Kidney (tissue), 14 donors: ENCODE data around the gene NLGN1. TPM values are rescaled to one million over a fixed set of nuclear protein-coding genes. Genes with fewer than 3 reads are reported as not detected.

Experiments
- DNase-seq, 5 donors: peaks; one replicate each; pipeline ENCODE4 v3.0.0-alpha.2; 2013 to 2020
- FAIRE-seq: peaks from 2 replicates; lab custom pipeline; 2012; peaks lifted over from hg19 to GRCh38; lab: Jason Lieb, UNC
- H3K27ac ChIP-seq, 2 donors: one replicate each; pipeline ENCODE4 v1.7.0; 2013; ENCODE audit warnings: low read depth in 2 of 2, low read length in 2 of 2, inconsistent platforms in 1 of 2
- H3K27me3 ChIP-seq: one replicate; pipeline ENCODE4 v1.7.1; 2013; ENCODE audit warnings: low read length, inconsistent platforms; ENCODE audit not compliant: control insufficient read depth, insufficient read depth
- H3K36me3 ChIP-seq, 3 donors: one replicate each; pipeline versions ENCODE4 v1.7.0 to v1.7.1; 2013; ENCODE audit warnings: low read length in 3 of 3, control low read depth in 1 of 3, inconsistent platforms in 1 of 3; ENCODE audit not compliant: insufficient read depth in 3 of 3, control insufficient read depth in 2 of 3
- H3K4me1 ChIP-seq, 3 donors: one replicate each; pipeline versions ENCODE4 v1.7.0 to v1.7.1; 2013; ENCODE audit warnings: low read length in 3 of 3, inconsistent platforms in 1 of 3, low read depth in 1 of 3; ENCODE audit not compliant: control insufficient read depth in 2 of 3, insufficient read depth in 2 of 3
- H3K4me3 ChIP-seq, 3 donors: one replicate each; pipeline versions ENCODE4 v1.7.0 to v1.8.1; 2013; ENCODE audit warnings: low read length in 3 of 3, control low read depth in 1 of 3, inconsistent platforms in 1 of 3
- H3K9ac ChIP-seq, 3 donors: one replicate each; pipeline versions ENCODE4 v1.7.0 to v1.7.1; 2013; ENCODE audit warnings: low read length in 3 of 3, control low read depth in 1 of 3, inconsistent platforms in 1 of 3
- H3K9me3 ChIP-seq, 3 donors: one replicate each; pipeline versions ENCODE4 v1.7.0 to v1.7.1; 2013; ENCODE audit warnings: low read length in 3 of 3, control low read depth in 1 of 3, inconsistent platforms in 1 of 3; ENCODE audit not compliant: control insufficient read depth in 2 of 3, insufficient read depth in 1 of 3
- CTCF ChIP-seq: IDR thresholded peaks from 3 replicates; pipeline ENCODE4 v1.5.1; 2012; ENCODE audit warnings: mild to moderate bottlenecking, moderate library complexity, borderline replicate concordance; ENCODE audit not compliant: insufficient read depth; ENCODE audit errors: extremely low read depth
- intact Hi-C: fragments of 100-400 bp; cut with DNase I; formaldehyde crosslinking; loops from one replicate; pipeline ENCODE4 v1.11.1; 2022
- polyA plus RNA-seq: library from polyadenylated mRNA; stranded (reverse); fragments of 350-450 nt; fragmentation: Illumina TruSeq; extraction: RNeasy Lipid Tissue Mini Kit (QIAGEN cat#74804); gene quantifications from one replicate; pipeline ENCODE4 v1.2.3, GENCODE V29; 2014; ENCODE audit warnings: low read depth, low replicate concordance; ENCODE audit not compliant: insufficient read depth
- total RNA-seq: library from RNA; stranded (reverse); fragmentation: NEBNext Ultra II Directional; extraction: Animal tissue kit (Norgen Biotek cat#: 25700); gene quantifications from one replicate; pipeline ENCODE4 v1.2.1, GENCODE V29; 2021
- donor health status: control.
- donor health status: control.
- donor health status: control.
- donor health status: control.
- donor health status: control.
- donor health status: DM: yes; HTN: yes; CAD: no.
- donor health status: Normal renal cell carcinoma (clear cell type).

Gene NLGN1
- total and polyA plus RNA-seq, 2 donors from 2014 or later = 0.49 to 19.4 TPM

- TF ChIP-seq CTCF = no peak
- Histone ChIP-seq H3K36me3 (no peaks in the 10 kb centered on the region), H3K27me3 (no peaks in the 10 kb centered on the region), H3K9me3 (no peaks in the 10 kb centered on the region), H3K4me3 (peak overlapping the region in 1 of 3 donors; percentile 30), H3K4me1 (no peaks in the 10 kb centered on the region), H3K27ac (no peak overlapping the region), H3K9ac (no peak overlapping the region)
- FAIRE-seq (no peak), DNase-seq (no peak)
- intact Hi-C loops = no loop called here
Measured at GRCh38 chr3:174101244-174101643, 703.7 kb downstream of the NLGN1 start.

GRCh38 chr3:174102274-174102673 lies 704.7 kb downstream of the NLGN1 start:
- intact Hi-C loops = no loop called here
- no peak overlapping the region for H3K4me3 ChIP-seq
- H3K9me3 ChIP-seq = no peaks in the 10 kb centered on the region
- no peak for DNase-seq
- H3K27ac ChIP-seq = no peak overlapping the region
- H3K36me3 ChIP-seq = no peaks in the 10 kb centered on the region
- H3K4me1 ChIP-seq = no peaks in the 10 kb centered on the region
- H3K9ac ChIP-seq = no peak overlapping the region
- no peak for FAIRE-seq
- TF ChIP-seq CTCF = no peak
- no peaks in the 10 kb centered on the region for H3K27me3 ChIP-seq

- TF ChIP-seq CTCF = no peak
- no peaks in the 10 kb centered on the region for H3K9me3 ChIP-seq
- FAIRE-seq = no peak
Measured at GRCh38 chr3:174102866-174103265, 705.3 kb downstream of the NLGN1 start.

GRCh38 chr3:174110761-174111160 lies 713.2 kb downstream of the NLGN1 start:
- Histone ChIP-seq H3K4me1 (no peaks in the 10 kb centered on the region), H3K4me3 (no peak overlapping the region), H3K27ac (no peak overlapping the region), H3K27me3 (no peaks in the 10 kb centered on the region), H3K36me3 (no peaks in the 10 kb centered on the region), H3K9me3 (no peaks in the 10 kb centered on the region), H3K9ac (no peak overlapping the region)
- TF ChIP-seq CTCF = no peak
- no peak for DNase-seq
- intact Hi-C loops = no loop called here
- no peak for FAIRE-seq

More at GRCh38 chr3:174102866-174103265, 705.3 kb downstream of the NLGN1 start:
- Histone ChIP-seq H3K9ac (no peak overlapping the region), H3K27ac (no peak overlapping the region), H3K36me3 (no peaks in the 10 kb centered on the region), H3K4me1 (no peaks in the 10 kb centered on the region), H3K27me3 (no peaks in the 10 kb centered on the region), H3K4me3 (no peak overlapping the region)
- intact Hi-C loops = no loop called here
- DNase-seq = no peak
